Measurements from ENCODE around the gene SECTM1.
"Not testable (repeated sequence)": the region's sequence is repeated elsewhere in the genome, so short reads cannot be mapped to it uniquely, and the experiment has no call there.

SECTM1 gene

DNA sequence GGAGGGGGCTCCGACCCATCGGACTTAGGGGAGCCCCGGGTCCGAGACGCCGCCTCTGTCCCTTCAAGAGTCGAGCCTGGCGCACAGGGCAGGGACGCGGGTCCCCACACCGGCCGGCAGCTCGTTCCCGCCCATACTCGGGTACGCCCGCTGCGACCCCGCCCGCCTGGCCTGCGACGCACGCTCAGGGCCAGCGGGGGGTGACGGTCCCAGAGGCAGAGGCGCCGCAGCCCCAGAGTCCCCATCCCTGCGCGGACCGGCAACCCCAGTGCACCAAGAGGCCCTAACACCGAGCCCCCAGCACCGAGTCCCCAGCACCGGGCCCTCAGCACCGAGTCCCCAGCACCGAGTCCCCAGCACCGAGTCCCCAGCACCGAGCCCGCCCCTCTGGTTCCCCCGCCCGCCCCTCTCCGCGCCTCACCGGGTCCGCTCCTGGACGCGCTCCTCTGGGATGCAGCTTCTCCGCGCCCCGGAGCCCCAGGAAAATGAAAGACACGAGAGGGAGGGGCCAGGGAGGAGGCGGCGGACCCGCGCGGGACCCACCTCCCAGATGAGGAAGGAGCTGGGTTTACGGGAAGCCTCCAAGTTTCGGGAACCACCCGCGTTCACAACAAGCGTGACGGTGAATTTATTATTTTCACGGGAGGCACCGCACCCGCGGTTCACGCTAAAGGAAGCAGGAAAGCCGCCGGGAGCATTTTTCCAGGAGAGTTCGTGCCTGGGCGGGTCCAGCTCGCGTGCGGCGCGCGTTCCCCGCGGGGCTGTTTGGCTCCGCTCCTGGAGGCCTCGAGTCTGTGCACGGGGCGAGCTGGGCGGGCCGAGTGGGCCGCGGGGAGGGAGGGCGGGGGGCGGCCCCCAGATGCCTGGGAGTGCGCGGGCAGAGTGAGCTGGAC lies at the start of gene SECTM1:
TSS of gene SECTM1 (minus strand) at position 488 of the 893 bp plus-strand sequence. CDS start 6,526 bp downstream, outside the sequence.
- no peak for DNase-seq

- no peak for DNase-seq
These were observed 49.3 kb upstream of the SECTM1 start for GRCh38 chr17:82382933-82383255.

DNA sequence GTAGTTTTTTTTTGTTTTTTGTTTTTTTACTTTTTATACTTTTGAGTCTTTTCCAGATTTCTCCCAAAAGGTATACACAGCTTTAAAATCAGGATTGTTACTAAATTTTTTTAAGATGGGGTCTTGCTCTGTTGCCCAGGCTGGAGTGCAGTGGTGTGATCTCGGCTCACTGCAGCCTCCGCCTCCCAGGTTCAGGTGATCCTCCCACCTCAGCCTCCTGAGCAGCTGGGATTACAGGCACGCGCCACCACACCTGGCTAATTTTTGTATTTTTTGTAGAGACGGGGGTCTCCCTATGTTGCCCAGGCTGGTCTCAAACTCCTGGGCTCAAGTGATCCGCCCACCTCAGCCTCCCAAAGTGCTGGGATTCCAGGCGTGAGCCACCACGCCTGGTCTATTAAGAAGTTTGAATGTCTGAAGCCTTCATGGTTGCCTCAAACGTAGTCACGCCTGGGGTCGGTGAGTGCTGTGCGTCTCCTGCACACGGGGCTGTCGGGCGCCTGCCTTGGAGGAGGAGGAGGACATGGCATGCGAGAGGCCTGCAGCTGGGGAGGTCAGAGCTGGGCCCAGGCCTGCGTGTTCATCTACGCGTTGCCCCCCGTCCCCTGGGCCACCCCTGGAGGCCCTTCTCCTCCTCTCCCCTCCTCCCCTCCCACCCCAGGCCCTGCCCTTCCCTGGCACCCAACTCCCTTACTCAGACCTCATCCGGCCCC lies 48.8 kb upstream of the SECTM1 start:
- not testable (repeated sequence) for DNase-seq

- DNase-seq = not testable (repeated sequence)
These were observed 48.1 kb upstream of the SECTM1 start for GRCh38 chr17:82381703-82382009.

GRCh38 chr17:82380860-82381702 lies 47.5 kb upstream of the SECTM1 start:
- no peak for DNase-seq

DNA sequence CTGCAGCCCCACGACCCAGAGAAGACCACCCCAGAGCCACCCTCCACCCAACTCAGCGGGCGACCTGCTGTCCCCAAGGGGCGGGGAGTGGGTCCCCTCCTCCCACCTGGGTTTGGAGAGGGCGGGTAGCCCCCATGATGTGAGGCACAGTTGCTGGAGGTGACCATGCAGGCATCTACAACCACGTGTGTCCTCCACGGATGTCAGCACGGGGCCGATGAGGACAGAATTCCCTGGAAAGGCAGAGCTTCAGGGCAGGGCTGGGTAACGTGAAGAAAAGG lies 45.1 kb upstream of the SECTM1 start:
- DNase-seq = no peak

DNA sequence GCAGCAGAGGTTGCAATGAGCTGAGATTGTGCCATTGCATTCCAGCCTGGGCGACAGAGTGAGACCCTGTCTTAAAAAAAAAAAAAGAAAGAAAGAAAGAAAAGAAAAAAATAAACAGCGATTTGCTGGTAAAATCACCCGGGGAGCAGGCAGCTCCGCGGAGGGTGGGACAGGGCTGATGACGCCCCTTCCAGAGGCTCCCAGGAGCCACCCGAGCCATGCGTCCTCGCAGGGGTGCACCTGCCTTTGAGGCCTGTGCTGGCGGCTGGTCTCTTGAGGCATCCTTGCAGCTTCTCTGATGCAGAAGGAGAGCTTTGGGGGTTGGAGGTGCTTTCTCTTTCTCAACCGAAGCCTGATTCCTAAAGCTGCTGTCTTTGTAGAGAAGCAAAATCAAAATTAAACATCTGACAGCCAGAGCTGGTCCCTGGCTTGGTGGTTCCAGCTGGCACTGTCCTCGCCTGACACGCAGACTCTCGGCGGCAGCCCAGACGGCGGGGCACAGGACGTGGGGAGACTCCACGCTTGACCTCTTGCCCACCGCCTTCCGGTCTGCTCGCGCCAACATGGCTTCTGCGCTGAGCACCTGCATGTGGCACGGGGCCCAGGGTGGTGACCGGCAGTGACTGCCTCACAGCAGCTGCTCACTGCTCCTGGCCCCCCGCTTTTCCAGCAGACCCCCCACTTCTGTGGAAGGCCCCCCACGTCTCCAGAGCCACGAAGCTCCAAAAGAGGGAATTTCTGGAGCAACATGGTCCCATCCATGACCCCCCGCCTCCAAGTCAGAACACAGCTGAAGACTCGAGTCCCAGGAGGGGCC lies 44.6 kb upstream of the SECTM1 start:
- no peak for DNase-seq

DNA sequence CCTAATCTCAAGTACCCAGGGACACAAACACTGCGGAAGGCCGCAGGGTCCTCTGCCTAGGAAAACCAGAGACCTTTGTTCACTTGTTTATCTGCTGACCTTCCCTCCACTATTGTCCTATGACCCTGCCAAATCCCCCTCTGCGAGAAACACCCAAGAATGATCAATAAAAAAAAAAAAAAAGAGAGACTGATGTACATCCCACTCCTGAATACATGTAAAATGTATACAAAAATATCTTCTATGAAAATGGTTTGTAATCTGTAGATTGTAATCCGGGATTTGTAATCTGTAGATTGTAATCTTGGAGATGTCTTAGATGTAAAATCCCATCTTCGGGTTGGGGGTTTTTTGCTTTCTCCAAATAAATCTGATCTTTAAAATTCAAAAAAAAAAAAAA lies 43.7 kb upstream of the SECTM1 start:
- DNase-seq = not testable (repeated sequence)

DNA sequence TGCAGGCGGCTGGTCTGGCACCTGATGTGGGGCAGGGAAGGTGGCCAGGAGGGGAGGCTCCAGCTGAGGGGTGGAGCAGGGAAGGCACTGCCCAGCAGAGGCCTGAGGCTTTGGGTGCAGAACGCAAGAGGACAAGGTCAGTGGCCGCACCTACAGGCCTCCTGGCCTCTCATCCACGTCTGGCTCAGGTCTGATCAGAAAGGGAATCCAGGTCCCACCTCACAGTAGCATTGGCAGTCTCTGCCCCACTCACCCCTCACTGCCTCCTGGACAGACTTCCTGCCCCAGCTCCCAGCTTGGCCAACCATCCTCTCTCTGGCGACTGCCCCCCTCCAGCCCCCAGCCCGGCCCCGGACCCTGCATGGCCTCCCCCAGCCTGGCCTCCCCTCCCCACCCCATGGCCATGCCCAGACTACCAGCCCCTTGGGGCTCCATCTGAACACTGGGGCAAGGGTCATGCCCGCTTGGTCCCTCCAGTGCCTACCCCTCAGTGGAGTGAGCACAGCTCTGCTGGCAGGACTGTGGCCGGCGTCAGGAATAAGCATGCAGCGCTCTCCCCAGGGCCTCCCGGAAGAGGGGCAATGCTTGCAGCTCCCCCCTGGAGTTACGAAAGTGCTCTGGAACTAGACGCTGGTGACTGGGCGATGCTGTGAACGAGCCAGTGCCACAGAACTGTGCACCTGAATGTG lies 42.6 kb upstream of the SECTM1 start:
- no peak for DNase-seq

GRCh38 chr17:82375359-82376041 lies 41.9 kb upstream of the SECTM1 start:
- no peak for DNase-seq

DNA sequence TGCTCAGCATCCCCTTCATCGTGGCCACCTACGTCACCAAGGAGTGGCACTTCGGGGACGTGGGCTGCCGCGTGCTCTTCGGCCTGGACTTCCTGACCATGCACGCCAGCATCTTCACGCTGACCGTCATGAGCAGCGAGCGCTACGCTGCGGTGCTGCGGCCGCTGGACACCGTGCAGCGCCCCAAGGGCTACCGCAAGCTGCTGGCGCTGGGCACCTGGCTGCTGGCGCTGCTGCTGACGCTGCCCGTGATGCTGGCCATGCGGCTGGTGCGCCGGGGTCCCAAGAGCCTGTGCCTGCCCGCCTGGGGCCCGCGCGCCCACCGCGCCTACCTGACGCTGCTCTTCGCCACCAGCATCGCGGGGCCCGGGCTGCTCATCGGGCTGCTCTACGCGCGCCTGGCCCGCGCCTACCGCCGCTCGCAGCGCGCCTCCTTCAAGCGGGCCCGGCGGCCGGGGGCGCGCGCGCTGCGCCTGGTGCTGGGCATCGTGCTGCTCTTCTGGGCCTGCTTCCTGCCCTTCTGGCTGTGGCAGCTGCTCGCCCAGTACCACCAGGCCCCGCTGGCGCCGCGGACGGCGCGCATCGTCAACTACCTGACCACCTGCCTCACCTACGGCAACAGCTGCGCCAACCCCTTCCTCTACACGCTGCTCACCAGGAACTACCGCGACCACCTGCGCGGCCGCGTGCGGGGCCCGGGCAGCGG lies 41.2 kb upstream of the SECTM1 start:
- no peak for DNase-seq

- DNase-seq = no peak
These were observed 40.4 kb upstream of the SECTM1 start for GRCh38 chr17:82373731-82374625.

DNA sequence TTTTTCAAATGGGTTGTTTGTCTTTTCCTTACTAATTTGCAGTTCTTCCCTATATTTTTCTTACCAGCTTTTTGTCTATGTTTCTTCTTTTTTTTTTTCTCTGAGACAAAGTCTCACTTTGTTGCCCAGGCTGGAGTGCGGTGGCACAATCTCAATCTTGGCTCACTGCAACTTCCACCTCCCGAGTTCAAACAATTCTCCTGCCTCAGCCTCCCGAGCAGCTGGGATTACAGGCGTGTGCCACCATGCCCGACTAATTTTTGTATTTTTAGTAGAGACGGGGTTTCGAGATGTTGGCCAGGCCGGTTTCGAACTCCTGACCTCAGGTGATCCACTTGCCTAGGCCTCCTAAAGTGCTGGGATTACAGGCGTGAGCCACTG lies 39.5 kb upstream of the SECTM1 start:
- DNase-seq = not testable (repeated sequence)

- DNase-seq = no peak
These were observed 38.9 kb upstream of the SECTM1 start for GRCh38 chr17:82372249-82373071.

DNA sequence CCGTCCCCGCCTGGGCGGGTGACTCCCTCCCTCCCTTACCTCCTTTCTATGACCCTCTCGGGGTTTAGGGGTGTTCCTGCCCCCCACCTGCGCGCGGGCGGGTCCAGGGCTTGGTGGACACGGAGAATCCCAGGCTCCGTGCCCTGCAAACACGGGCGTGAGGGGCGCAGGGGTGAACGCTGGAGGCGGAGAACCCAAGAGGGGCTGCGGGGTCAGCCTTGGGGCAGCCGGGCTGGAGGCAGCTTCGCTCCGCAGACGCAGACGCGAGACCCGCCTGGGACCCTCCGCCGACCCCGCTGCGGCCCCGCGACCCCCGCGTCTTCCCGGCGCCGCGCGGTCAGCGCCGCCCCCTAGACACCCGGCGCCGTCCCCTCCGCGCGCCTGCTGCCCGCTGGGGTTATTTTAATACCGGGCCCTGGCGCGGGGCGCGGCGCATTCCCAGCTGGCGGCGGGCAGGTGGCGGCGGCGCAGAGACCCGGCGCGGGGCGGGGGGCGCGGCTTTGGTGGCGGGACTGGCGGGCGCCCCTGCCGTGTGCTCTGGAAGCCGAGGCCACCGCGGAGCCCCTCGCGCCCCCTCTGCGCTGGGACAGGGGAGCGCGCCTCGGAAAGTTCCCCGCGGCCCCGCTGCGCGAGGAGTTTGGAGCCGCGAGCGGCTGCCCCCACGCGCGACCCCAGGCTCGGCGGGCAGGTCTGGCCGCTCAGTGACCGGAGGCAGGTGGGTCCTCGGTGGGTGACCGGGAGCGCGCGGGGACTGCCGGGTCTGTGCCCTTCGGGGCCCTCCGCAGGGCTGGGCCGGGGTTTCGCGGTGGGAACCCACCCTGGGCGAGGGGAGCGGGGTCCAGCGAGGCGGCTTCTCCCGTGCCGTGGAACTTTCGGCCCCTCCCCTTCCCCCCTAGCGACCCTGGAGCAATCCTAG lies 38.0 kb upstream of the SECTM1 start, which contains the start of gene UTS2R:
TSS of gene UTS2R (plus strand) at position 433 of the 916 bp plus-strand sequence. CDS start 2,560 bp downstream, outside the sequence.
- no peak for DNase-seq

- DNase-seq = no peak
These were observed 37.1 kb upstream of the SECTM1 start for GRCh38 chr17:82370471-82371332.

DNA sequence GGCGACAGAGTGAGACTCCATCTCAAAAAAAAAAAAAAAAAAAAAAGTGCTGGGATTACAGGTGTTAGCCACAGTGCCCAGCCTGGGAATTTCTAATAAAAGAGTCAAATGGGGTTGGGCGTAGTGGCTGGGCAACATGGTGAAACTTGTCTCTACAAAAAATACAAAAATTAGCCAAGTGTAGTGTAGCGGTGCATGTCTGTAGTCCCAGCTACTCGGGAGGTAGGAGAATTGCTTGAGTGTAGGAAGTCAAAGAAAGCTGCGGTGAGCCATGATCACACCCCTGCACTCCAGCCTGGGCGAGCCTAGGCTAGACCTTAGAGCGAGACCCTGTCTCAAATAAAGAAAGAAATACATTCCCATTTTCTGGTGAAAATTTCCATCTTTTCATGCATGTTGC lies 35.6 kb upstream of the SECTM1 start:
- no peak for DNase-seq
